WI38 (cell line): ENCODE data around the gene IL4I1.

Experiments
- H3K4me3 ChIP-seq: 2 replicates; pipeline ENCODE4 v1.5.1; 2011; ENCODE audit warnings: low read depth, mild to moderate bottlenecking, control low read depth, low read length
- CTCF ChIP-seq: IDR thresholded peaks from 2 replicates; pipeline ENCODE4 v1.5.1; 2012; ENCODE audit warnings: low read depth, mild to moderate bottlenecking, control low read depth, low read length

Gene IL4I1

GRCh38 chr19:49848938-49849337 is 47.7 kb downstream of the IL4I1 start:
- TF ChIP-seq CTCF = no peak
- no peak overlapping the region for H3K4me3 ChIP-seq

DNA sequence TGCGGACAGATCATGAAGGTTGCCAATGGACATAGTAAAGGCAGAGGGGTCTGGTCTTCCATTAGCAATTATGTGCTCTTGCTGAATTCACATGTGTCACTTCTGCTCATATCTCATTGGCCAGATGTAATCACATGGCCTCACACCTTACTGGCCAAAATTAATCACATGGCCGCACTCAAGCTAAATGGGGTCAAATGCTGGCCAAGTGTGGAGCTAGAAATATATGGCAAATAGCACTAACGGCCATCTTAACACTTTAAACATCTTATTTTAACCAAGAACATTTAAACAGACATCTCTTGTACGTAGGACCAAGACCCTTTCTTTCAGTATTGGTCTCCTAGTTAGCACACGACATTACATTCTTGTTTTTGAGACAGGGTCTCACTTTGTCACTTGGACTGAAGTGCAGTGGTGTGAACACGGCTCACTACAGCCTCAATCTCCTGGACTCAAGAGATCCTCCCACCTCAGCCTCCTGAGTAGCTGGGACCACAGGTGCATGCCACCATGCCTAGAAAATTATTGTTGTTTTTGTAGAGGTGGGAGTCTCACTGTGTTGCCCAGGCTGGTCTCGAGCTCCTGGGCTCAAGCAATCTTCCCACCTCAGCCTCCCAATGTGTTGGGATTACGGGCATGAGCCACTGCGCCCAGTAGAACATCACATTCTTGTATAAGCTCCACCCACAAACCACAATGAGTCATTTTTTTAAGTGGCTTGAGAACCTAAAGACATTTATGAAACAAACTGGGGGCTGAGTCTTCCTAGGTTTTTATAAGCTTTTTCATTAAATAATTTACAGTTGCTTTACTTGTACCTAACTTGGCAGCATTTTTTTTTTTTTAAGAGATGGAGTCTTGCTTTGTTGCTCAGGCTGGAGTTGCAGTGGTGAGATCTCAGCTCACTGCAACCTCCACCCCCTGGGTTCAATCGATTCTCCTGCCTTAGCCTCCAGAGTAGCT is 48.7 kb downstream of the IL4I1 start:
- no peak for TF ChIP-seq CTCF
- no peak overlapping the region for H3K4me3 ChIP-seq

- H3K4me3 ChIP-seq = no peak overlapping the region
- TF ChIP-seq CTCF = no peak
Measured at GRCh38 chr19:49846408-49846807, 50.3 kb downstream of the IL4I1 start.

GRCh38 chr19:49845414-49845813 is 51.3 kb downstream of the IL4I1 start:
- no peak overlapping the region for H3K4me3 ChIP-seq
- TF ChIP-seq CTCF = no peak

DNA sequence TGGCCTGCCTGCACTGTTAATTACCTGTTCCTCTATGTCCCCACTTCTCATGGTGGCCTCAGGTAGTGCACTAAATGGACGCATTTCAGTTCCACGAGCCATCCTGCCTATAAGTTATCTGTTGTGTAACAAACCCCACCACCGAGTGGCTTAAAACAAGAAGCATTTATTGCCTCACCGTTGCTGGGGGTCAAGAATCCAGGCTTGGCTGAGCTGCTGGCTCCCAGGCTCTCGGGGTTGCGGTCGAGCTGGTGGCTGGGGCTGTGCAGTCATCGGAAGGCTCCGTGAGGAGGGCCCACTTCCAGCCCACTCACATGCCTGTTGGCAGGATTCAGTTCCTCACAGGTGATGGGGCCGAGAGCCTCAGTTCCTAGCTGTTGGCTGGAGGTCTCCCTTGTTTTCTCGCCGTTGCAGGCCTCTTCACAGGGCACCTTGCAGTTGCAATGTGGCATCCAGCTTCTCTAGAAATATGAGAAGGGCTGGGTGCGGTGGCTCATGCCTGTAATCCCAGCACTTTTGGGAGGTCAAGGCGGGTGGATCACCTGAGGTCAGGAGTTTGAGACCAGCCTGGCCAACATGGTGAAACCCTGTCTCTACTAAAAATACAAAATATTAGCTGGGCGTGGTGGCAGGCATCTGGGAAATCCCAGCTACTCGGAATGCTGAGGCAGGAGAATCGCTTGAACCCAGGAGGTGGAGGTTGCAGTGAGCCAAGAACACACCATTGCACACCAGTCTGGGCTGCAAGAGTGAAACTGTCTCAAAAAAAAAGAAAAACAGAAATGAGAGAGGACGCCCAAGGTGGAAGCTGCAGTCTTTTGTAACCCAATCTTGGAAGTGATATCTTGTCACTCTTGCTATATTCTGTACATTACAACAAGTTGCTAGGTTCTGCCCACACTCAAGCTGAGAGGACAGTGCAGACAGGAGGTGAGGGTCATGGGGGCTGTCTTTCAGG is 52.3 kb downstream of the IL4I1 start:
- TF ChIP-seq CTCF = no peak
- no peak overlapping the region for H3K4me3 ChIP-seq

GRCh38 chr19:49843265-49843664 is 53.4 kb downstream of the IL4I1 start:
- no peak overlapping the region for H3K4me3 ChIP-seq
- TF ChIP-seq CTCF = no peak
